CD4-positive, alpha-beta T cell treated with Interleukin-17A for 4 hours (primary cell): ENCODE results near the gene NBPF1.
"Not testable (repeated sequence)": the region's sequence is repeated elsewhere in the genome, so short reads cannot be mapped to it uniquely, and the experiment has no call there.

Experiments used
- DNase-seq: peaks from one replicate; pipeline ENCODE4 v3.0.0-alpha.2; 2020; ENCODE audit warnings: mixed read lengths

NBPF1 gene

GRCh38 chr1:16613185-16614147, at the start of gene NBPF1:
Gene NBPF1 (minus strand): TSS chr1:16613564.
- DNase-seq: peak; percentile 98

- not testable (repeated sequence) for DNase-seq
These were observed 44.9 kb upstream of the NBPF1 start for GRCh38 chr1:16658234-16658633.

- not testable (repeated sequence) for DNase-seq
These were observed 43.8 kb upstream of the NBPF1 start for GRCh38 chr1:16656981-16657683.

GRCh38 chr1:16656574-16656973, 43.2 kb upstream of the NBPF1 start:
- not testable (repeated sequence) for DNase-seq

- not testable (repeated sequence) for DNase-seq
These were observed 38.2 kb upstream of the NBPF1 start for GRCh38 chr1:16651560-16651959.

- not testable (repeated sequence) for DNase-seq
These were observed 36.6 kb upstream of the NBPF1 start for GRCh38 chr1:16649960-16650359.

GRCh38 chr1:16649390-16649789, 36.0 kb upstream of the NBPF1 start:
- DNase-seq: not testable (repeated sequence)

GRCh38 chr1:16648756-16649155, 35.4 kb upstream of the NBPF1 start:
- not testable (repeated sequence) for DNase-seq

GRCh38 chr1:16648250-16648649, 34.9 kb upstream of the NBPF1 start:
- not testable (repeated sequence) for DNase-seq

GRCh38 chr1:16647179-16648176, 34.1 kb upstream of the NBPF1 start:
- DNase-seq: not testable (repeated sequence)

GRCh38 chr1:16646716-16647115, 33.4 kb upstream of the NBPF1 start:
- not testable (repeated sequence) for DNase-seq

- peak; percentile 2 for DNase-seq
These were observed 32.8 kb upstream of the NBPF1 start for GRCh38 chr1:16646061-16646664.

GRCh38 chr1:16645271-16646060, 32.1 kb upstream of the NBPF1 start:
- peak; percentile 2 for DNase-seq

- DNase-seq: peak; percentile 99
These were observed 31.3 kb upstream of the NBPF1 start for GRCh38 chr1:16644482-16645270.

GRCh38 chr1:16644193-16644481, 30.8 kb upstream of the NBPF1 start:
- DNase-seq: no peak

- DNase-seq: peak; percentile 5
These were observed 30.3 kb upstream of the NBPF1 start for GRCh38 chr1:16643476-16644192.

- peak; percentile 3 for DNase-seq
These were observed 29.6 kb upstream of the NBPF1 start for GRCh38 chr1:16643001-16643411.

- peak; percentile 2 for DNase-seq
These were observed 28.9 kb upstream of the NBPF1 start for GRCh38 chr1:16642025-16642966.
